SKM-1 treated with dmso at 0.1 percent for 144 hours (cell line): Measurements from ENCODE around the gene TBRG4.
"Not testable (repeated sequence)": the region's sequence is repeated elsewhere in the genome, so short reads cannot be mapped to it uniquely, and the experiment has no call there.

Experiments used
- DNase-seq: peaks from one replicate; lab custom pipeline; 2025; ENCODE audit not compliant: unreplicated experiment; lab: John Stamatoyannopoulos, UW

TBRG4 gene

DNA sequence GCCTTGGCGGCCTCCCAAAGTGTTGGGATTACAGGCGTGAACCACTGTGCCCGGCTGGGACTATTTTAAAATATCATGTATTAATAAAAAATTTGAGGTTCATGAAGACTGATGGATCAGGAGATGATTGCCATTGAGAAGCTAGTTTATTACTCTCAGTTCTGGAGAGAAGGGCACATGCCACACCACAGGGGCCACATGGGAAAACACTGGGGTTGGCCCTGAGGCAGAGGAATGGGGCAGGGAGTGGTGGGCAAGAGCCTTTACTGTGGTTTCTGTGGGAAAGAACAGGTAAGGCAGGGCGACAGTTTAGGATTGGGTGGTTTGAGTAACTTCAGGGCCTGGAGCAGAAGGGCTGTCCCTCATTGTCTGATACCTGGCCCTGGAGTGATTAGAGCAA lies 6.8 kb upstream of the TBRG4 start:
- no peak for DNase-seq

- no peak for DNase-seq
Observed at GRCh38 chr7:45117582-45117981, 6.1 kb upstream of the TBRG4 start.

DNA sequence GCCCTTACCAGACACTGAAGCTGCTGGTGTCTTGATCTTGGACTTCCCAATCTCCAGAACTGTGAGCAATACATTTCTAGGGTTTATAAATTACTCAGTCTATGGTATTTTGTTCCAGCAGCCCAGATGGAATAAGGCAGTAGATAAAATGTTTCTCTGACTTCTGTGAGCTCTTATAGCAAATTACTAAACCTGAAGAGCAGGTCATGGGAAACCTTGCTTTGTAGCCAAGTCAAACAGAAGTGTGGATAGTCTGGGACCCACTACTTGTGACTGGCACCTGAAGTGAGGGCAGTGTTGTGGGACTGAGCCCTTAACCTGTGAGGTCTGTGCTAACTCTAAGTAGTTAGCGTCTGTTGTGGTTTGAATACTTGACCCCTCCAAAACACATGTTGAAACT lies 4.6 kb upstream of the TBRG4 start:
- DNase-seq, result no peak

DNA sequence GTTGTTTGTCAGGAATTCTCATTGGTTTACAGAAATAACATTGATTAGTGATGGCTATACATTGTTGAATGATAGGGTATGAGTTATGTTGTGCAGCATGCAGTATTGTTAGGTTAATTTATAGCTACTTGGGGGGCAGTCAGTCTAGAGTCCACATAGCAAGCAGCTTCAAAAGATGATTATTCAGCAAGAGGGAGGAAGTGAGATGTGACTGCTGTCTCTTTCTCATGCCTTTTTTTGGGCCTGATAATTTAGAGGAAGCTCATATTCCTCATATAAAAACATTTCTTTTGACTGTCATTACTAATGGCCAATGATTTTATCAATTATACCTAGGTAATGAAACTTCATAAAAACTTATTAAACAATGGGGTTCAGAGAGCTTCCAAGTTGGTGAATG lies 3.4 kb upstream of the TBRG4 start:
- no peak for DNase-seq

- not testable (repeated sequence) for DNase-seq
Observed at GRCh38 chr7:45114257-45114656, 2.8 kb upstream of the TBRG4 start.

- DNase-seq, result no peak
Observed at GRCh38 chr7:45112648-45113047, 1.2 kb upstream of the TBRG4 start.

- DNase-seq, result no peak
Observed at GRCh38 chr7:45108863-45109262, 2.6 kb downstream of the TBRG4 start.

- DNase-seq, result no peak
Observed at GRCh38 chr7:45107356-45107755, 4.1 kb downstream of the TBRG4 start.

GRCh38 chr7:45106820-45107219 lies 4.7 kb downstream of the TBRG4 start:
- no peak for DNase-seq

GRCh38 chr7:45105588-45106188 lies 5.8 kb downstream of the TBRG4 start:
- no peak for DNase-seq

DNA sequence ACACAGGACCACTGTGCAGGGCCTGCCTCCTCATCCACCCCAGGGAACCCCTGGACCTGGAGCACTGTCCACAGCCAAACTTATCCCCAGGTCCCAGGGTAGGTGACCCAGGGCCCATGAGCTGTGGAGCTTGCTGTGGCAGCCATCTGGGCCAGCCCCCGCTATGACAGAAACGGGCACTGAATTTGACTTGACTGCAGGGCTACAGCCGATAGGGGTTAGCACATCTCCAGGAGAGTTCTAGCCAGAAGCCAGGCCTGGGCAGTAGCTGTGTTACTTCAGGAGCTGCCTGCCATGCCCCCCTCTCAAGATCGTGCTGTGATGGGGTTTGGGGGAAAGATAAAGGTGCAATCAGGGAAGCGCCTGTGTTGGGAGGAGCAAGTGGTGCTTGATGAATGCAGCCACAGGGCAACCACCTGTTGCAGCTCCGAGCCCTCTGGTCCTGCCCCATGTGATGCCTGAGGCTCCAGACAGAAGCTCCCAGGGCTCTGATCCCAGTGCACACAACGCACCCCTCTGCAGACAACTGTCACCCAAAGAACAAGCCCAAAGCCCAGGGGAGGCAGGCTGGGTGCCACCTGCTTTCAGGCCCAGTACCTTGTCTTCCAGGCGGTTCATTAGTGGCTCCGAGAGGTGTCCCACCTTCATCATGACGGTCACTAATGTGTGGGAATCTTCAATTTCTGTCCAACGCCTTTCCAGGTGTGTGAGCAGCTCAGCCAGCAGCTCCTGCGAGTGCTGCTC lies 6.5 kb downstream of the TBRG4 start:
- no peak for DNase-seq

- no peak for DNase-seq
Observed at GRCh38 chr7:45103958-45104843, 7.3 kb downstream of the TBRG4 start.

DNA sequence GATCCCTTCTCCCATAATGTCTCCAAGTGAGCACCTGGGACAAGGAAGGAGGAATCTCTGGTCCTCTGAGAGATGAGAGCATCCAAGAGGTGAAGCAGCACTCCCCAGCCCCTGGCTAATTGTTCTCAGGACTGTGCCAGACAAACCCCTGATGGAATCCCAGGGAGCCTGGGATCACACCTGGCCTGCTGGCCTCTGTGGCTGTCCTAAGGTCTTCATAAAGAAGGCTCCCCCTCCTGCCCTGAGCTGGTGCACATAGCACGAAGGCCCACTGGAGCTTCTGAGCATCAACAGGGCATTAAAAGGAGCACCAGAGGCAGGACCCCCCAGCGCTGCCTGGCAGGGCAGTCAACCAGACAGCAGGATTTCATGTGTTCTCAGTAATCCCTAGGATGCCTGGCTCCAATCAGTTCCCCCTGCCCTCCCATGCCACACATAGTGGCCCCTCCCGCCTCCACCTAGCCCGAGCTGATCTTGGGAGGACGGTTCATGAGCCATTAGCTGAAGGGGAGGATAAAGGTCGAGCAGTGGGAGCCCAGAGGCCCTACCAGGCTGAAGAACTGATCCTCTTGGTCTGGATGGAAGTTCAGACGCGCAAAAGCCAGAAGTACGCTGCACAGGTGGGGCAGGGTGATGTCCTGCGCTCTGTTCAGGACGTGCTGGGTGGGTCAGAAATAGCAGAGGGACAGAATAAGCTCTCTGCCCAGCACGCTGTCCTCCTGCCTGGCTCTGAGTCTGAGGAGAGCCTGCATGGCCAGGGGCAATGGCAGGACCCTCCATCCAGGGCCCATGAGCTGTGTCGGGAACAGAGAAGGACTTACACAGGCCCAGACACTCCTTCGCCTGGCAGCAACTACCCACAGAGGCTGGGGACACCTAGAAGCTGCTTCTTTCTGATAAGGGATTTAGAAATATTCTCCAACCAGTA lies 8.4 kb downstream of the TBRG4 start:
- DNase-seq, result no peak

DNA sequence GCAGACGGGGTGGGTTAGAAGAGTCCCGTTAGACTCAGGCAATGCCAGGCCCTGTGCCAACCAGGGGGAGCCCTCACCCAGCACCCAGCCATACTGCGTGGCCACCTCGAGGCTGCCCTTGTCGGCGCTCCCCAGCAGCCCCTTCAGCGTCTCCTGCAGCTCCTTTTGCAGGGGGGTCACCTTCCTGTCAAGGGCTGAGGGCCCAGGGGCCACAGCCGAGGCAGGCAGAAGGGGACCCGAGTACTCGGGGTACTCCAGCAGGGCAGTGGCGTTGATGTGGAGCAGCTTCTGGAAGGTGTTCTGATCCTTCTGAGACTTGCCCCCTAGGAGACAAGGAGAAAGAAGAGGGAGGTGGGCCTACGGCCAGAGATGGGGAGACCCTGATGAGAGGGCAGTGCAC lies 9.7 kb downstream of the TBRG4 start:
- no peak for DNase-seq

- no peak for DNase-seq
Observed at GRCh38 chr7:45100761-45101480, 10.6 kb downstream of the TBRG4 start.

DNA sequence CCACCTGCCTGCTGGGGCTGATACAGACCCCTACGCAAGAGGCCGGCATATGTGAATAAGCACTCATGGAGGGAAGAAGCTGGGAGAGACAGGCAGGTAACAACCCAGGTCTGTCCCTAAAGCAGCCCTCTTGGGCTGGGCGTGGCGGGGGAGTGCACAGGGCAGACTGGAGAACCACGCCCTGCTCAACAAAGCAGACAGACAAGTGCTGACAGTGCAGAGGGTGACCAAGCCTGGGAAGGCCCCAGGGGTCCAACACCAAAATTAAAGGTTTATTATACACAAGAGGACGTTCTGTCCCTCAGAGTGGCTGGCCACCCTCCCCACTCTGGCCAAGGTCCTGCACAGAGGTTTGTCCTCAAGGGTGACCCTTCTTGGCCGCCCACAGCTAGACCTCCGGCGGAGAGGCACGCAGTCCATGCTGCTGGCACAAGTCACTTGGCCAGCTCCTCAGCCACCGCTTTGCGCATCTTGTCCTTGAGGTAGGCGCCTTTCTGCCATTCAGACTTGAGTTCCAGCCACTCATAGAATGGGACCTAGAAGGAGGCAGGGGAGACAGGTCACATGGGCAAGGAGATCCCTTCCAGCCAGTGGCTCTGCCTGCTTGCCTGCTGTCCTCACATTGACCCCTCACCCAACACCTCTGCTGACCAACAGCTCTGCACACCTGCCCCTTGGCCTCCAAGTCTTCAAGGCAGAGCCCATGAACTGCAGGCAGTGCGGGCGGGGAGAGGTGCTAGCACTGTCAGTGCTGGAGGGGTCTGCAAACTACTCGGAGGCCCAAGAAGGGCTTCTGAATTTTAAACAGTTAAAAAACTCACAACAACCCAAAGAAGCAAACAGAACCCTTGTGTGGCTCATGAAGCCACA lies 11.4 kb downstream of the TBRG4 start:
- DNase-seq, result no peak

- no peak for DNase-seq
Observed at GRCh38 chr7:45098983-45099839, 12.3 kb downstream of the TBRG4 start.

GRCh38 chr7:45092931-45093235 lies 18.6 kb downstream of the TBRG4 start:
- DNase-seq, result no peak
